ENCODE results near the gene GDF7. TPM values are rescaled to one million over a fixed set of nuclear protein-coding genes. Genes with fewer than 3 reads are reported as not detected.

Gene GDF7
- total and polyA plus RNA-seq, 3 experiments from 2014 or later: 0.10 TPM; not detected in 2

- peaks cover under 1% of the 10 kb centered on the region for H3K36me3 ChIP-seq (ENCODE audit: insufficient read depth, low read length)
- ChIA-PET POLR2A (no interaction called here), CTCF (interaction anchor here (0.9 to 2.4 kb wide), 3 partner anchors 10 to 17 kb away, joined by 3 to 10 read pairs (median 3); no protein-coding TSS in a partner anchor)
- no peaks in the 10 kb centered on the region for H3K9me3 ChIP-seq (ENCODE audit: low read length)
- Mint-ChIP-seq H3K4me3 (no peak overlapping the region), H3K27ac (peak overlapping the region in 1 of 8 donors; percentile 87), H3K9me3 (no peaks in the 10 kb centered on the region), H3K4me1 (no peaks in the 10 kb centered on the region), H3K36me3 (peaks cover 4 to 69% (median 4%) of the 10 kb centered on the region in 3 donors), H3K27me3 (no peaks in the 10 kb centered on the region)
- H3K27me3 ChIP-seq (ENCODE audit: insufficient read depth, low read length, poor library complexity, severe bottlenecking): no peaks in the 10 kb centered on the region
- H3K27ac ChIP-seq (ENCODE audit: low read depth, low read length): no peak overlapping the region
- no peak overlapping the region for H3K4me3 ChIP-seq (ENCODE audit: low read length)
- DNase-seq: peak in 1 of 5 donors; percentile 26
- H3K4me1 ChIP-seq (ENCODE audit: insufficient read depth, low read length): no peaks in the 10 kb centered on the region
These were observed 41.2 kb upstream of the GDF7 start for GRCh38 chr2:20625491-20626391.

- Mint-ChIP-seq H3K27ac (no peak overlapping the region), H3K4me3 (no peak overlapping the region), H3K9me3 (no peaks in the 10 kb centered on the region), H3K27me3 (no peaks in the 10 kb centered on the region), H3K36me3 (peaks cover 3 to 64% (median 3%) of the 10 kb centered on the region in 3 donors), H3K4me1 (no peaks in the 10 kb centered on the region)
- Histone ChIP-seq H3K4me1 (ENCODE audit: insufficient read depth, low read length) (no peaks in the 10 kb centered on the region), H3K27me3 (ENCODE audit: insufficient read depth, low read length, poor library complexity, severe bottlenecking) (no peaks in the 10 kb centered on the region), H3K27ac (ENCODE audit: low read depth, low read length) (no peak overlapping the region), H3K9me3 (ENCODE audit: low read length) (no peaks in the 10 kb centered on the region), H3K4me3 (ENCODE audit: low read length) (no peak overlapping the region), H3K36me3 (ENCODE audit: insufficient read depth, low read length) (no peaks in the 10 kb centered on the region)
- CTCF ChIA-PET: interaction anchor here (1.0 to 2.4 kb wide), 2 partner anchors 11 to 16 kb away, joined by 3 to 10 read pairs; no protein-coding TSS in a partner anchor
- POLR2A ChIA-PET: no interaction called here
- DNase-seq: peak in 1 of 5 donors; percentile 19
These were observed 40.6 kb upstream of the GDF7 start for GRCh38 chr2:20626392-20626697.

- CTCF ChIA-PET: interaction anchor here (2.4 kb wide), 1 partner anchor 15 kb away, joined by 10 read pairs; no protein-coding TSS in a partner anchor
- Histone ChIP-seq H3K4me3 (ENCODE audit: low read length) (no peak overlapping the region), H3K4me1 (ENCODE audit: insufficient read depth, low read length) (no peaks in the 10 kb centered on the region), H3K36me3 (ENCODE audit: insufficient read depth, low read length) (no peaks in the 10 kb centered on the region), H3K27me3 (ENCODE audit: insufficient read depth, low read length, poor library complexity, severe bottlenecking) (no peaks in the 10 kb centered on the region), H3K9me3 (ENCODE audit: low read length) (no peaks in the 10 kb centered on the region), H3K27ac (ENCODE audit: low read depth, low read length) (no peak overlapping the region)
- no peak overlapping the region for H3K4me3 Mint-ChIP-seq
- no peak overlapping the region for H3K27ac Mint-ChIP-seq
- no peaks in the 10 kb centered on the region for H3K9me3 Mint-ChIP-seq
- H3K4me1 Mint-ChIP-seq: peaks cover 0 to under 1% (median 0%) of the 10 kb centered on the region in 3 donors
- peak in 1 of 5 donors; percentile 17 for DNase-seq
- H3K36me3 Mint-ChIP-seq: peaks cover 3 to 61% (median 5%) of the 10 kb centered on the region in 3 donors
- POLR2A ChIA-PET: no interaction called here
- no peaks in the 10 kb centered on the region for H3K27me3 Mint-ChIP-seq
These were observed 40.0 kb upstream of the GDF7 start for GRCh38 chr2:20626698-20627513.

GRCh38 chr2:20627712-20628380 lies 39.1 kb upstream of the GDF7 start:
- POLR2A ChIA-PET: no interaction called here
- Mint-ChIP-seq H3K4me3 (no peak overlapping the region), H3K27me3 (no peaks in the 10 kb centered on the region), H3K27ac (no peak overlapping the region), H3K4me1 (peaks cover 0 to 2% (median 0%) of the 10 kb centered on the region in 3 donors), H3K36me3 (peaks cover 3 to 53% (median 5%) of the 10 kb centered on the region in 3 donors), H3K9me3 (no peaks in the 10 kb centered on the region)
- Histone ChIP-seq H3K36me3 (ENCODE audit: insufficient read depth, low read length) (no peaks in the 10 kb centered on the region), H3K27ac (ENCODE audit: low read depth, low read length) (no peak overlapping the region), H3K4me1 (ENCODE audit: insufficient read depth, low read length) (no peaks in the 10 kb centered on the region), H3K4me3 (ENCODE audit: low read length) (no peak overlapping the region), H3K9me3 (ENCODE audit: low read length) (no peaks in the 10 kb centered on the region), H3K27me3 (ENCODE audit: insufficient read depth, low read length, poor library complexity, severe bottlenecking) (no peaks in the 10 kb centered on the region)
- peak in 1 of 5 donors; percentile 8 for DNase-seq
- CTCF ChIA-PET: no interaction called here

- no peaks in the 10 kb centered on the region for H3K36me3 ChIP-seq (ENCODE audit: insufficient read depth, low read length)
- ChIA-PET POLR2A (no interaction called here), CTCF (no interaction called here)
- peaks cover 0 to 2% (median 0%) of the 10 kb centered on the region in 3 donors for H3K4me1 Mint-ChIP-seq
- no peaks in the 10 kb centered on the region for H3K9me3 ChIP-seq (ENCODE audit: low read length)
- H3K27ac ChIP-seq (ENCODE audit: low read depth, low read length): no peak overlapping the region
- no peaks in the 10 kb centered on the region for H3K27me3 ChIP-seq (ENCODE audit: insufficient read depth, low read length, poor library complexity, severe bottlenecking)
- peaks cover 0 to 46% (median 2%) of the 10 kb centered on the region in 3 donors for H3K36me3 Mint-ChIP-seq
- no peak overlapping the region for H3K27ac Mint-ChIP-seq
- H3K4me3 ChIP-seq (ENCODE audit: low read length): no peak overlapping the region
- no peaks in the 10 kb centered on the region for H3K9me3 Mint-ChIP-seq
- no peak overlapping the region for H3K4me3 Mint-ChIP-seq
- no peaks in the 10 kb centered on the region for H3K4me1 ChIP-seq (ENCODE audit: insufficient read depth, low read length)
- peak in 1 of 5 donors; percentile 15 for DNase-seq
- no peaks in the 10 kb centered on the region for H3K27me3 Mint-ChIP-seq
These were observed 37.8 kb upstream of the GDF7 start for GRCh38 chr2:20629181-20629580.

- no peak overlapping the region for H3K4me3 Mint-ChIP-seq
- H3K36me3 Mint-ChIP-seq: peaks cover 0 to 42% (median 2%) of the 10 kb centered on the region in 3 donors
- no peaks in the 10 kb centered on the region for H3K27me3 Mint-ChIP-seq
- CTCF ChIA-PET: interaction anchor here (1.5 kb wide), 1 partner anchor 13 kb away, joined by 5 read pairs; no protein-coding TSS in a partner anchor
- Histone ChIP-seq H3K4me3 (ENCODE audit: low read length) (no peak overlapping the region), H3K27ac (ENCODE audit: low read depth, low read length) (no peak overlapping the region), H3K36me3 (ENCODE audit: insufficient read depth, low read length) (no peaks in the 10 kb centered on the region), H3K9me3 (ENCODE audit: low read length) (no peaks in the 10 kb centered on the region), H3K27me3 (ENCODE audit: insufficient read depth, low read length, poor library complexity, severe bottlenecking) (no peaks in the 10 kb centered on the region), H3K4me1 (ENCODE audit: insufficient read depth, low read length) (no peaks in the 10 kb centered on the region)
- DNase-seq: peak in 1 of 5 donors; percentile 35
- POLR2A ChIA-PET: no interaction called here
- H3K27ac Mint-ChIP-seq: no peak overlapping the region
- peaks cover 0 to 2% (median 0%) of the 10 kb centered on the region in 3 donors for H3K4me1 Mint-ChIP-seq
- no peaks in the 10 kb centered on the region for H3K9me3 Mint-ChIP-seq
These were observed 37.3 kb upstream of the GDF7 start for GRCh38 chr2:20629581-20630171.

- H3K36me3 ChIP-seq (ENCODE audit: insufficient read depth, low read length): no peaks in the 10 kb centered on the region
- no peaks in the 10 kb centered on the region for H3K4me1 ChIP-seq (ENCODE audit: insufficient read depth, low read length)
- CTCF ChIA-PET: interaction anchor here (0.8 to 1.5 kb wide), 3 partner anchors 11 to 191 kb away, joined by 3 to 5 read pairs (median 3); no protein-coding TSS in a partner anchor
- Mint-ChIP-seq H3K4me1 (peaks cover 0 to 4% (median 0%) of the 10 kb centered on the region in 3 donors), H3K36me3 (peaks cover 0 to 45% (median 7%) of the 10 kb centered on the region in 3 donors), H3K9me3 (no peaks in the 10 kb centered on the region), H3K27ac (peak overlapping the region in 1 of 8 donors; percentile 72), H3K27me3 (no peaks in the 10 kb centered on the region), H3K4me3 (no peak overlapping the region)
- no peaks in the 10 kb centered on the region for H3K9me3 ChIP-seq (ENCODE audit: low read length)
- H3K4me3 ChIP-seq (ENCODE audit: low read length): no peak overlapping the region
- no peak for DNase-seq
- H3K27ac ChIP-seq (ENCODE audit: low read depth, low read length): no peak overlapping the region
- H3K27me3 ChIP-seq (ENCODE audit: insufficient read depth, low read length, poor library complexity, severe bottlenecking): no peaks in the 10 kb centered on the region
- POLR2A ChIA-PET: no interaction called here
These were observed 36.0 kb upstream of the GDF7 start for GRCh38 chr2:20630967-20631366.
